ENCODE data around the gene MAPK11. TPM values are rescaled to one million over a fixed set of nuclear protein-coding genes. Genes with fewer than 3 reads are reported as not detected.

MAPK11 gene
- total RNA-seq, 1 donor from 2014 or later = 3.1 TPM

DNA sequence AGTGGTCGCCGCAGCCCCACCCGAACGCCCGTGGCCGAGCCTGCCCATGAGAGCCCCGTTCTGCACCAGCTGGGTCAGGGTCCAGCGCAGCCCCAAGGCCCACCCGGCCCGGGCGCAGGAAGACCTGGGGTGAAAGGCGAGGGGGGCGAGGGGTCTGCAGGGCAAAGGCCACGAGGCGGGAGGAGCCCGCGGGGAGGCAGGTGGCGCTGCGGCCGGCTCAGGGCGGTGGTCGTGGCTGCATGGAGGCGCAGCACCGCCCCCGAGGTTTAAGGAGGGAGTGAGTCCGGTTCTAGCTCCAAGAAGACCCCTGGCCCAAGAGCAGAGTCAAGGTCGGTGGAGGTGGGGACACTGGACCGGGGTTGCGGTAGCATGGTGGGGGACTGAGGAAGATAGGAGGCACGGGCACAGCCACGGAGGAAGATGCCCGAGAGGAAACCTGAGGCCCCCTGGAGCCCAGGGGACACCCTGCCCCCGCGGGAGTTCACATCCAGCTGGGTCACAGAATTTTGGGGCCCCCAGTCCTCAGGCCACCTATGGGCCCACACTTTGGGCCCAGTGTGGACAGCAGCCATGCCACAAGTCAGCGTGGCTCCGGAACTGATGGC, 18.6 kb downstream of the MAPK11 start:
- peak overlapping the region in 2 of 3 donors; percentile 73 to 84 for H3K9ac ChIP-seq (ENCODE audit: low read depth in 1 of 3, low read length in 3 of 3)
- H3K27ac ChIP-seq (ENCODE audit: low read depth, low read length) = peak overlapping the region; percentile 37
- H3K4me1 ChIP-seq (ENCODE audit: control insufficient read depth in 3 of 3, insufficient read depth in 3 of 3, low read length in 3 of 3) = peaks cover 31 to 63% (median 52%) of the 10 kb centered on the region in 3 donors
- no peaks in the 10 kb centered on the region for H3K9me3 ChIP-seq (ENCODE audit: control insufficient read depth in 3 of 3, low read length in 3 of 3)
- peak overlapping the region in 2 of 3 donors; percentile 41 to 69 for H3K4me3 ChIP-seq (ENCODE audit: low read length in 3 of 3)
- peaks cover 25 to 41% (median 40%) of the 10 kb centered on the region in 3 donors for H3K36me3 ChIP-seq (ENCODE audit: control insufficient read depth in 3 of 3, insufficient read depth in 3 of 3, low read length in 3 of 3)
- no peaks in the 10 kb centered on the region for H3K27me3 ChIP-seq (ENCODE audit: control insufficient read depth in 3 of 3, insufficient read depth in 3 of 3, low read length in 3 of 3)

- no peaks in the 10 kb centered on the region for H3K27me3 ChIP-seq (ENCODE audit: control insufficient read depth in 3 of 3, insufficient read depth in 3 of 3, low read length in 3 of 3)
- H3K36me3 ChIP-seq (ENCODE audit: control insufficient read depth in 3 of 3, insufficient read depth in 3 of 3, low read length in 3 of 3) = peaks cover 29 to 45% (median 40%) of the 10 kb centered on the region in 3 donors
- H3K9me3 ChIP-seq (ENCODE audit: control insufficient read depth in 3 of 3, low read length in 3 of 3) = no peaks in the 10 kb centered on the region
- peak within 1 kb of the TSS; percentile 37 for H3K27ac ChIP-seq (ENCODE audit: low read depth, low read length)
- H3K9ac ChIP-seq (ENCODE audit: low read depth in 1 of 3, low read length in 3 of 3) = peak within 1 kb of the TSS; percentile 73 to 84 (median 77)
- H3K4me1 ChIP-seq (ENCODE audit: control insufficient read depth in 3 of 3, insufficient read depth in 3 of 3, low read length in 3 of 3) = peaks cover 29 to 63% (median 49%) of the 10 kb centered on the region in 3 donors
- H3K4me3 ChIP-seq (ENCODE audit: low read length in 3 of 3) = peak within 1 kb of the TSS; percentile 69 to 80 (median 70)
Measured at GRCh38 chr22:50250555-50251476, 19.4 kb downstream of the MAPK11 start, which contains the start of gene HDAC10. Gene HDAC10 (minus strand): TSS chr22:50251265. CDS start chr22:50251032, 233 bp downstream.

DNA sequence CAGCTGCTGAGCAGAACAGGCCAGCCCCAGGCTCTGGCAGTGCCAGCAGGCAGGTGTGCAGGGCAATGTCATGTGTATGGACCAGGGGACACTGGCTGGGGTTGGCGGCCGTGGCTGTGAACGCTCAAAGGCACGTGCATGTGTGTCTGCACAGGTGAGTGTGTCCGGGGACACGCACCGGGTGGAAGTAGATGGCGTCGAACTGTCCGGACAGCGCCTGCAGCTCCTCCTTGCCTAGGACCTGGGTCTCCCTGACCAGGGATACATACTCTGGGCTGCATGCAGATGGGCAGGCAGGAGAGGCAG, 20.0 kb downstream of the MAPK11 start:
- Histone ChIP-seq H3K9me3 (ENCODE audit: control insufficient read depth in 3 of 3, low read length in 3 of 3) (no peaks in the 10 kb centered on the region), H3K4me3 (ENCODE audit: low read length in 3 of 3) (peak overlapping the region; percentile 69 to 80 (median 70)), H3K9ac (ENCODE audit: low read depth in 1 of 3, low read length in 3 of 3) (peak overlapping the region; percentile 73 to 84 (median 77)), H3K27ac (ENCODE audit: low read depth, low read length) (no peak overlapping the region), H3K36me3 (ENCODE audit: control insufficient read depth in 3 of 3, insufficient read depth in 3 of 3, low read length in 3 of 3) (peaks cover 26 to 46% (median 35%) of the 10 kb centered on the region in 3 donors), H3K4me1 (ENCODE audit: control insufficient read depth in 3 of 3, insufficient read depth in 3 of 3, low read length in 3 of 3) (peaks cover 34 to 67% (median 54%) of the 10 kb centered on the region in 3 donors), H3K27me3 (ENCODE audit: control insufficient read depth in 3 of 3, insufficient read depth in 3 of 3, low read length in 3 of 3) (no peaks in the 10 kb centered on the region)

DNA sequence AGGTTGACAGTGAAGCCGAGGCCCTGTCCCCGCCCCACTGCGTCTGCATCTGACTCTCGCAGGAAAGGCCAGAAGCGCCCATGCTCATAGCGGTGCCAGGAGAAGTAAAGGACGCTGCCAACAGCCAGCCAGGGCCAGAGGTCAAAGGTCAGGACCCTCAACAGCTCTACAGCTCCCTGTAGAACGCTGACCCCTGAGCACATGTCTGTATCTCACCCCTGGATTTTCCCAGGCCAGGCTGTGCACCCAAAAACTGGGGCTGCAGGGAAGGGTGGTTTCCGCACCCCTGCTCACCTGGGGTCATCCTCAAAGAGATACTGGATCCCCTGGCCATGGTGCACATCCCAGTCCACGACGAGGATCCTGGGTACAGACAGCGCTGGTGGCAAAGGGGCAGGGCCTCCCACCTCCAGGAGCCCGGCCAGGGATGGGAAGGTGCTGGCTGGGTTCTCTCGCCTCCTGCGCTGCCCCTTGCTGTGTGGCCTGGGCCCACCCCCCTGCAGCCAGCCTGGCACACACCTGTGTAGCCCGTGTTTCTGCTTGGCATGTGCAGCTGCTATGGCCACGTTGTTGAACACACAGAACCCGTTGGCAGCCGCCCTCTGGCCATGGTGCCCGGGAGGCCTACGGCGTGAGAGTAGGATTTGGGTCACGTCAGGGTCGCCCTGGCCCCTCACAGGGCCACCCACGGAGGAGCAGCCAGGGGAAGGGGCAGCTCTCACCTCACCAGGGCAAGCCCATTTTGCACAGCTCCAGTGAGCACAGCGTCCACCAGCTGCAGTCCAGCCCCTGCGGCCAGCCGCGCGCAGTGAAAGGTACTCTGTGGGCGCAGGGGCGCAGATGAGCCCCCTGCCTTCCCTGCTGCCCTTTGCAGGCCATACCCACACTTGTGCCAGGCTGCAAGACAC, 20.6 kb downstream of the MAPK11 start:
- Histone ChIP-seq H3K27ac (ENCODE audit: low read depth, low read length) (no peak overlapping the region), H3K9ac (ENCODE audit: low read depth in 1 of 3, low read length in 3 of 3) (peak overlapping the region; percentile 73 to 84 (median 77)), H3K4me1 (ENCODE audit: control insufficient read depth in 3 of 3, insufficient read depth in 3 of 3, low read length in 3 of 3) (peaks cover 34 to 67% (median 54%) of the 10 kb centered on the region in 3 donors), H3K9me3 (ENCODE audit: control insufficient read depth in 3 of 3, low read length in 3 of 3) (no peaks in the 10 kb centered on the region), H3K27me3 (ENCODE audit: control insufficient read depth in 3 of 3, insufficient read depth in 3 of 3, low read length in 3 of 3) (no peaks in the 10 kb centered on the region), H3K4me3 (ENCODE audit: low read length in 3 of 3) (peak overlapping the region; percentile 69 to 80 (median 70)), H3K36me3 (ENCODE audit: control insufficient read depth in 3 of 3, insufficient read depth in 3 of 3, low read length in 3 of 3) (peaks cover 23 to 40% (median 32%) of the 10 kb centered on the region in 3 donors)

DNA sequence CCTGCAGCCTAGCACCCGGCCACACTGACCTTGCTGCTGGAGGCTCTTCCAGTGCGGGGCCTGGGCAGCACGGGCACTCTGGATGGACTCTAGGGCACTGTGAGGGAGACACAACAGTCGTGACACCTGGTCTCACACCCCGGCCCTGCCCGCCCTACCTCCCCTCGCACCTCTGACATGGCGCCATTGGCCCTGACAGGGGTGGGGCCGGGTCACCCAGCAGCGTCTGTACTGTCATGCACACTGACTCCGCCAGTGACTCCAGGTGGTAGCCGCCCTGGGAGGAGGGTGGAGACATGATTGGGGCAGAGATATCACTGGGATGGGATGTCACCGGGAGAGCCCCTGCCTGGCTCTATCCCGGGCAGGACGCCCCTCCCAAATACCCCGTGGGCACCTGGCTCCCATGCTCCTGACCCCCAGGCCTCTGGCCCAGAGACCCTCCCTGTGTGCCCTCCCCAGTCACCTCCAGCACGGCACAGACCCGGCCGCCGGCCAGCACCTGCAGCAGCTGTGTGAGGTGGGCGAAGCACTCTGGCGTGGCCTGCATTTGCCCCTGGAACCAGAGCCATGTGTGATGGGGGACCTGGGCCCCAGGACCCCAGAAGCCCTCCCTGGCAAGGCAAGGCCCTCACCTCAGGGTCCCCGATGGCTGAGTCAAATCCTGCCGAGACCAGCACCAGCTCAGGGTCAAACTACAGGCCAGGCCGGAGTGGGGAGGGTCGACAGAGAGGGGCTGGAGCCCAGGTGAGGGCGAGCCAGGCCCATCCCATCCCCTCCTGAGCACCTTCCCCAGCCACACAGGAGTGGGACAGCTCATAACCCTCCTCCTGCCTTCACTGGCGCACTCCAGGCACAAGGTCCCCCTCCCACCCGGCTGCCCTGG, 21.7 kb downstream of the MAPK11 start:
- Histone ChIP-seq H3K4me3 (ENCODE audit: low read length in 3 of 3) (no peak overlapping the region), H3K27me3 (ENCODE audit: control insufficient read depth in 3 of 3, insufficient read depth in 3 of 3, low read length in 3 of 3) (no peaks in the 10 kb centered on the region), H3K9me3 (ENCODE audit: control insufficient read depth in 3 of 3, low read length in 3 of 3) (no peaks in the 10 kb centered on the region), H3K4me1 (ENCODE audit: control insufficient read depth in 3 of 3, insufficient read depth in 3 of 3, low read length in 3 of 3) (peaks cover 42 to 71% (median 62%) of the 10 kb centered on the region in 3 donors), H3K27ac (ENCODE audit: low read depth, low read length) (no peak overlapping the region), H3K9ac (ENCODE audit: low read depth in 1 of 3, low read length in 3 of 3) (peak overlapping the region in 1 of 3 donors; percentile 50), H3K36me3 (ENCODE audit: control insufficient read depth in 3 of 3, insufficient read depth in 3 of 3, low read length in 3 of 3) (peaks cover 17 to 36% (median 25%) of the 10 kb centered on the region in 3 donors)

- Histone ChIP-seq H3K27ac (ENCODE audit: low read depth, low read length) (no peak overlapping the region), H3K27me3 (ENCODE audit: control insufficient read depth in 3 of 3, insufficient read depth in 3 of 3, low read length in 3 of 3) (no peaks in the 10 kb centered on the region), H3K4me1 (ENCODE audit: control insufficient read depth in 3 of 3, insufficient read depth in 3 of 3, low read length in 3 of 3) (peaks cover 44 to 74% (median 65%) of the 10 kb centered on the region in 3 donors), H3K36me3 (ENCODE audit: control insufficient read depth in 3 of 3, insufficient read depth in 3 of 3, low read length in 3 of 3) (peaks cover 16 to 31% (median 25%) of the 10 kb centered on the region in 3 donors), H3K9me3 (ENCODE audit: control insufficient read depth in 3 of 3, low read length in 3 of 3) (no peaks in the 10 kb centered on the region), H3K9ac (ENCODE audit: low read depth in 1 of 3, low read length in 3 of 3) (peak overlapping the region in 1 of 3 donors; percentile 50), H3K4me3 (ENCODE audit: low read length in 3 of 3) (no peak overlapping the region)
Measured at GRCh38 chr22:50247748-50248147, 22.4 kb downstream of the MAPK11 start.

GRCh38 chr22:50246242-50247175, 23.7 kb downstream of the MAPK11 start:
- peak overlapping the region; percentile 35 to 98 (median 79) for H3K4me3 ChIP-seq (ENCODE audit: low read length in 3 of 3)
- H3K9ac ChIP-seq (ENCODE audit: low read depth in 1 of 3, low read length in 3 of 3) = peak overlapping the region in 2 of 3 donors; percentile 89 to 98
- no peak overlapping the region for H3K27ac ChIP-seq (ENCODE audit: low read depth, low read length)
- no peaks in the 10 kb centered on the region for H3K27me3 ChIP-seq (ENCODE audit: control insufficient read depth in 3 of 3, insufficient read depth in 3 of 3, low read length in 3 of 3)
- H3K9me3 ChIP-seq (ENCODE audit: control insufficient read depth in 3 of 3, low read length in 3 of 3) = no peaks in the 10 kb centered on the region
- peaks cover 15 to 28% (median 25%) of the 10 kb centered on the region in 3 donors for H3K36me3 ChIP-seq (ENCODE audit: control insufficient read depth in 3 of 3, insufficient read depth in 3 of 3, low read length in 3 of 3)
- H3K4me1 ChIP-seq (ENCODE audit: control insufficient read depth in 3 of 3, insufficient read depth in 3 of 3, low read length in 3 of 3) = peaks cover 48 to 73% (median 64%) of the 10 kb centered on the region in 3 donors
